Tibial nerve (tissue), 3 donors: ENCODE results near the gene TAPT1.

Experiments
- CTCF ChIP-seq, 5 experiments: fragments of 200-600 bp in 3 of 5; fragments of 450-650 bp in 2 of 5; sonication (generic) in 3 of 5; IDR thresholded peaks; one replicate each; pipeline ENCODE4 v1.5.1; 2016 to 2019; ENCODE audit warnings: antibody characterized with exemption in 5 of 5, mild to moderate bottlenecking in 3 of 5, moderate library complexity in 2 of 5
- POLR2A ChIP-seq, 2 donors: fragments of 450-650 bp; IDR thresholded peaks; one replicate each; pipeline ENCODE4 v1.6.1; 2017; ENCODE audit warnings: antibody characterized with exemption in 2 of 2, mild to moderate bottlenecking in 2 of 2, moderate library complexity in 2 of 2

- TF ChIP-seq POLR2A (IDR thresholded peaks at IDR 0.05) = no peak
- TF ChIP-seq CTCF (IDR thresholded peaks at IDR 0.05) = no peak
These were observed 8.9 kb upstream of the TAPT1 start for GRCh38 chr4:16235209-16235608.
